ENCODE measurements around the gene MAL.

- TF ChIP-seq EZH2phosphoT487 (IDR thresholded peaks at IDR 0.05; ENCODE audit: borderline replicate concordance, low read depth) (no peak), CTCF (IDR thresholded peaks at IDR 0.05) (no peak), TEAD4 (IDR thresholded peaks at IDR 0.05; ENCODE audit: borderline replicate concordance, insufficient read depth) (no peak), SIN3A (IDR thresholded peaks at IDR 0.05; ENCODE audit: borderline replicate concordance, low read depth, low read length) (no peak), NFIC (IDR thresholded peaks at IDR 0.05; ENCODE audit: borderline replicate concordance) (no peak), ELF1 (IDR thresholded peaks at IDR 0.05) (no peak), SMC3 (IDR thresholded peaks at IDR 0.05; ENCODE audit: low read depth, low read length) (no peak), NRF1 (IDR thresholded peaks at IDR 0.05; ENCODE audit: low read depth, low read length) (no peak), MAX (IDR thresholded peaks at IDR 0.05; ENCODE audit: low read depth) (no peak), YY1 (IDR thresholded peaks at IDR 0.05; ENCODE audit: low read depth) (no peak), ZBTB33 (IDR thresholded peaks at IDR 0.05; ENCODE audit: borderline replicate concordance, low read depth) (no peak), RFX5 (IDR thresholded peaks at IDR 0.05; ENCODE audit: low read length) (no peak), GATA2 (CRISPR knock-in tag; IDR thresholded peaks at IDR 0.05) (no peak), MXI1 (IDR thresholded peaks at IDR 0.05; ENCODE audit: low read depth, low read length) (no peak)
Observed at GRCh38 chr2:94994914-94995552, 30.5 kb upstream of the MAL start.

Data from SK-N-SH (cell line).